HepG2 (cell line): ENCODE data around the gene CDC14B. TPM values are rescaled to one million over a fixed set of nuclear protein-coding genes. Genes with fewer than 3 reads are reported as not detected.

Source experiments
- ATAC-seq: fragments of 200-7000 bp; cut with Tn5 transposase; 3 replicates; pipeline ENCODE4 v1.9.1; 2020; ENCODE audit warnings: mild to moderate bottlenecking, moderate library complexity
- BruUV-seq: library from RNA; stranded (reverse); fragments of 400-500 nt; replicated peaks from 2 replicates; lab custom pipeline; 2021; lab: Mats Ljungman, UMichigan
- CTCF ChIA-PET: fragments of 300-600 bp; formaldehyde crosslinking; extraction: SDS; loops from one replicate; lab custom pipeline; 2021; ENCODE audit warnings: low total read pairs, inconsistent platforms, low intra/inter-chr PET ratio; lab: Yijun Ruan, JAX
- POLR2A ChIA-PET: fragments of 350-600 bp; sonication (Branson Sonifier 250); formaldehyde crosslinking; loops from one replicate; lab custom pipeline; 2020; ENCODE audit warnings: antibody characterized with exemption, inconsistent platforms; lab: Yijun Ruan, JAX
- DNase-seq: peaks from one replicate; pipeline ENCODE4 v3.0.0-alpha.2; 2015; ENCODE audit warnings: low spot score
- FAIRE-seq: peaks from 3 replicates; lab custom pipeline; 2011; peaks lifted over from hg19 to GRCh38; lab: Jason Lieb, UNC
- H2AFZ ChIP-seq: one replicate; pipeline ENCODE4 v1.6.1; 2011; ENCODE audit warnings: low read length, inconsistent platforms
- H3K27ac ChIP-seq: fragments of 300-600 bp; 3 replicates; pipeline ENCODE4 v1.8.0; 2011; ENCODE audit warnings: mixed run types, mild to moderate bottlenecking, mixed read lengths, low read length, inconsistent platforms; ENCODE audit not compliant: insufficient read depth; ENCODE audit errors: extremely low read length
- H3K27me3 ChIP-seq, 2 experiments: fragments of 200-600 bp in 1 of 2; 2 replicates in 1 of 2; 3 replicates in 1 of 2; pipeline versions ENCODE4 v1.6.0 to v1.8.0; 2011; ENCODE audit warnings: low read length in 2 of 2, mild to moderate bottlenecking in 2 of 2, moderate library complexity in 2 of 2, inconsistent platforms in 1 of 2; ENCODE audit not compliant: insufficient read depth in 2 of 2, control insufficient read depth in 1 of 2
- H3K36me3 ChIP-seq, 2 experiments: fragments of 200-600 bp in 1 of 2; replicated peaks in 1 of 2; 2 replicates in 1 of 2; 3 replicates in 1 of 2; pipeline versions ENCODE4 v1.5.1 to v1.8.0; 2011; ENCODE audit warnings: low read length in 2 of 2, inconsistent platforms in 1 of 2; ENCODE audit not compliant: insufficient read depth in 2 of 2, control insufficient read depth in 1 of 2
- H3K4me1 ChIP-seq: 2 replicates; pipeline ENCODE4 v1.5.1; 2012; ENCODE audit warnings: low read length, inconsistent platforms; ENCODE audit not compliant: insufficient read depth
- H3K4me2 ChIP-seq: 2 replicates; pipeline ENCODE4 v1.6.0; 2011; ENCODE audit warnings: low read depth, low read length, inconsistent platforms
- H3K4me3 ChIP-seq, 3 experiments: fragments of 200-600 bp in 1 of 3; sonication (generic), shearing (Covaris generic) in 1 of 3; replicated peaks in 1 of 3; 2 replicates each; pipeline ENCODE4 v1.5.1; 2011 to 2016; ENCODE audit warnings: low read length in 3 of 3, inconsistent platforms in 2 of 3, low read depth in 2 of 3, mild to moderate bottlenecking in 2 of 3, control low read depth in 1 of 3, mixed read lengths in 1 of 3; ENCODE audit not compliant: insufficient read depth in 1 of 3
- H3K79me2 ChIP-seq: one replicate; pipeline ENCODE4 v1.6.1; 2011; ENCODE audit warnings: low read length, inconsistent platforms; ENCODE audit not compliant: insufficient read depth
- H3K9ac ChIP-seq: 2 replicates; pipeline ENCODE4 v1.6.0; 2011; ENCODE audit warnings: mild to moderate bottlenecking, low read depth, low read length, inconsistent platforms; ENCODE audit not compliant: insufficient read depth
- H3K9me3 ChIP-seq: 2 replicates; pipeline ENCODE4 v1.5.1; 2012; ENCODE audit warnings: mild to moderate bottlenecking, low read length
- H4K20me1 ChIP-seq: 2 replicates; pipeline ENCODE4 v1.6.0; 2011; ENCODE audit warnings: inconsistent platforms, mild to moderate bottlenecking, low read length, moderate library complexity; ENCODE audit not compliant: insufficient read depth
- AGO2 ChIP-seq: fragments of 200-400 bp; formaldehyde crosslinking; optimal IDR thresholded peaks from 2 replicates; pipeline ENCODE3; 2017; ENCODE audit warnings: mild to moderate bottlenecking, low read depth, low read length, moderate library complexity
- HOXA3 ChIP-seq: sonication (generic); formaldehyde crosslinking; IDR thresholded peaks from 2 replicates; pipeline ENCODE4 v1.5.0; 2020; ENCODE audit warnings: missing genetic modification reagents
- JUN ChIP-seq: sonication (generic); formaldehyde crosslinking; IDR thresholded peaks from 2 replicates; pipeline ENCODE4 v1.4.0; 2020; ENCODE audit warnings: mild to moderate bottlenecking, missing genetic modification reagents
- MLLT10 ChIP-seq: sonication (generic); formaldehyde crosslinking; IDR thresholded peaks from 2 replicates; pipeline ENCODE4 v1.4.0; 2020; ENCODE audit warnings: missing genetic modification reagents
- NONO ChIP-seq, 2 experiments: fragments of 450-650 bp in 1 of 2; sonication (generic) in 1 of 2; formaldehyde crosslinking in 1 of 2; IDR thresholded peaks in 1 of 2; conservative IDR thresholded peaks in 1 of 2; 2 replicates each; pipeline versions ENCODE4 v1.6.1 to v1.8.0; 2017 to 2022; ENCODE audit warnings: mild to moderate bottlenecking in 1 of 2, missing genetic modification reagents in 1 of 2, moderate library complexity in 1 of 2
- TBP ChIP-seq: sonication (generic); formaldehyde crosslinking; IDR thresholded peaks from 2 replicates; pipeline ENCODE4 v1.5.0; 2020; ENCODE audit warnings: missing genetic modification reagents
- ZNF782 ChIP-seq: sonication (generic); formaldehyde crosslinking; IDR thresholded peaks from 2 replicates; pipeline ENCODE4 v1.4.0; 2020; ENCODE audit warnings: missing genetic modification reagents, mild to moderate bottlenecking, borderline replicate concordance
- WGBS: methylation state at CpG from one replicate; pipeline ENCODE4 v1.1.6; 2017; ENCODE audit warnings: low lambda C conversion rate; 5-methylcytosine and 5-hydroxymethylcytosine counted together
- in situ Hi-C: cut with HindIII; loops from 2 replicates; pipeline ENCODE4 v1.10.0; 2017; ENCODE audit warnings: low pct_unique_long_range_greater_than_20kb; ENCODE audit not compliant: extremely low pct_ligation_motif_present
- intact Hi-C: fragments of 100-400 bp; cut with micrococcal nuclease; formaldehyde crosslinking; loops from one replicate; pipeline ENCODE4 v1.10.0; 2022; ENCODE audit not compliant: unreplicated experiment
- polyA plus RNA-seq, 8 experiments: library from polyadenylated mRNA; depleted of rRNA in 3 of 8; stranded (reverse) in 7 of 8; unstranded in 1 of 8; fragments of >200 nt; fragmentation: Illumina TruSeq in 4 of 8; extraction: Trizol in 4 of 8; gene quantifications; 2 replicates each; pipeline versions ENCODE4 v1.2.1 to v1.2.3, GENCODE V29; 2011 to 2016; ENCODE audit warnings: low read depth in 4 of 8, missing spikeins in 1 of 8, mixed read lengths in 1 of 8; ENCODE audit not compliant: insufficient read depth in 1 of 8
- total RNA-seq, 5 experiments: library from RNA; depleted of rRNA; stranded (reverse); fragments of >200 nt; fragmentation: Illumina TruSeq; extraction: Trizol; gene quantifications; 2 replicates each; pipeline ENCODE4 v1.2.3, GENCODE V29; 2016; ENCODE audit warnings: low read depth in 1 of 5
- TF ChIP-seq, protein P1 (sequence below): sonication (generic); formaldehyde crosslinking; IDR thresholded peaks from 2 replicates; pipeline ENCODE4 v1.4.0; 2020; ENCODE audit warnings: missing genetic modification reagents, borderline replicate concordance

The CDC14B gene
- total and polyA plus RNA-seq, 2 of the 13 experiments (the other 11 are each of a cell fraction or from before 2014, with no cell fraction given): 25.8 to 33.3 TPM

DNA sequence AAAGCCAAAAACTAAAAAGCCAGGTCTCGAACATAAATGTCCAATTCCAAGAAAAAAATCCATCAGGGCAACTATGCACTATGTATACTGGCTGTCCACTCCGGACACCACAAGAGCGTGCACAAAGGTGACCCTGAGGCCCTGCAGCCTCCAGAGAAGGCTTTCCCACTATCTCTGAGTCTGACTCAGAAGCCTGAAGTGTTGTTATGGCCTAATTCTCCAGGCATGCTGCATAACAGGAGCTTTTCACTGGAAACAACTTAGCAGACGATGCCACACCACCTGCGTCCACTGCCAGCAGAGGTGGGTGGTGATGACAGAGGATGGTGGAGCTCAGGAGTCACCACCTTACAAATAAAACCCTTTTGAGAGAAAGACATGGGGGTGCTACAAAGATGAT lies 106.0 kb downstream of the CDC14B start (continued):
- no peak for TF ChIP-seq ZNF782 (CRISPR knock-in tag)
- TF ChIP-seq AGO2: no peak
- no peak for TF ChIP-seq MLLT10 (CRISPR knock-in tag)
- TF ChIP-seq HOXA3 (CRISPR knock-in tag): no peak
- TF ChIP-seq, protein P1, sequence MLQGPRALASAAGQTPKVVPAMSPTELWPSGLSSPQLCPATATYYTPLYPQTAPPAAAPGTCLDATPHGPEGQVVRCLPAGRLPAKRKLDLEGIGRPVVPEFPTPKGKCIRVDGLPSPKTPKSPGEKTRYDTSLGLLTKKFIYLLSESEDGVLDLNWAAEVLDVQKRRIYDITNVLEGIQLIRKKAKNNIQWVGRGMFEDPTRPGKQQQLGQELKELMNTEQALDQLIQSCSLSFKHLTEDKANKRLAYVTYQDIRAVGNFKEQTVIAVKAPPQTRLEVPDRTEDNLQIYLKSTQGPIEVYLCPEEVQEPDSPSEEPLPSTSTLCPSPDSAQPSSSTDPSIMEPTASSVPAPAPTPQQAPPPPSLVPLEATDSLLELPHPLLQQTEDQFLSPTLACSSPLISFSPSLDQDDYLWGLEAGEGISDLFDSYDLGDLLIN (CRISPR knock-in tag): no peak
- no peak for TF ChIP-seq NONO (IDR thresholded peaks at IDR 0.05)
- TF ChIP-seq NONO (CRISPR knock-in tag; conservative IDR thresholded peaks at IDR 0.05): no peak

- no peaks in the 10 kb centered on the region for H4K20me1 ChIP-seq
- no peaks in the 10 kb centered on the region for H3K79me2 ChIP-seq
- no peak overlapping the region for H2AFZ ChIP-seq
- H3K4me2 ChIP-seq: no peak overlapping the region
- peaks cover 13 to 65% of the 10 kb centered on the region in 2 experiments for H3K36me3 ChIP-seq
- no peaks in the 10 kb centered on the region for H3K27me3 ChIP-seq
- 92% methylated on average over 3 of the region's 3 CpGs for WGBS
- no peak overlapping the region for H3K27ac ChIP-seq
- no peaks in the 10 kb centered on the region for H3K4me1 ChIP-seq
- intact Hi-C loops (no loop called here), in situ Hi-C loops (no loop called here)
- H3K4me3 ChIP-seq: no peak overlapping the region
- no peaks in the 10 kb centered on the region for H3K9me3 ChIP-seq
- ChIA-PET POLR2A (no interaction called here), CTCF (no interaction called here)
- DNase-seq (no peak), FAIRE-seq (no peak), ATAC-seq (no peak)
- BruUV-seq: no TSS peak
- no peak overlapping the region for H3K9ac ChIP-seq
- TF ChIP-seq TBP (CRISPR knock-in tag) (no peak), JUN (CRISPR knock-in tag) (no peak)
Observed at GRCh38 chr9:96512240-96512639, 107.4 kb downstream of the CDC14B start.
